HCT116 (cell line): ENCODE data around the gene SLC2A14. TPM values are rescaled to one million over a fixed set of nuclear protein-coding genes. Genes with fewer than 3 reads are reported as not detected.
A peak's percentile ranks its signal among the peaks of the same experiment; 100 is the strongest.
"Not testable (repeated sequence)": the region's sequence is repeated elsewhere in the genome, so short reads cannot be mapped to it uniquely, and the experiment has no call there.

Experiments used
- ATAC-seq: fragments of 200-7000 bp; cut with Tn5 transposase; 2 replicates; pipeline ENCODE4 v1.9.1; 2020; ENCODE audit warnings: mild to moderate bottlenecking, moderate library complexity
- BruUV-seq: library from RNA; stranded (reverse); fragments of 400-500 nt; replicated peaks from 2 replicates; lab custom pipeline; 2021; lab: Mats Ljungman, UMichigan
- CTCF ChIA-PET: fragments of 300-600 bp; sonication (Branson Sonifier 250); formaldehyde crosslinking; loops from one replicate; lab custom pipeline; 2021; ENCODE audit warnings: antibody characterized with exemption; lab: Charles Lee
- POLR2A ChIA-PET: fragments of 300-600, 350-600 bp; sonication (Branson Sonifier 250); formaldehyde crosslinking; loops from one replicate; lab custom pipeline; 2021; ENCODE audit warnings: antibody characterized with exemption; lab: Charles Lee
- RAD21 ChIA-PET, 2 experiments: fragments of 300-600 bp; sonication (Branson Sonifier 250); formaldehyde crosslinking; loops; one replicate each; lab custom pipeline; 2023; ENCODE audit warnings: low total read pairs in 2 of 2; ENCODE audit not compliant: uncharacterized antibody in 2 of 2, unreplicated experiment in 2 of 2, low non-redundant PET in 1 of 2; lab: Charles Lee
- DNase-seq: peaks from one replicate; pipeline ENCODE4 v3.0.0-alpha.2; 2010; ENCODE audit warnings: low read depth, low spot score
- H2AFZ ChIP-seq: fragments of 200-600 bp; shearing (Covaris generic), sonication (generic); 2 replicates; pipeline ENCODE4 v1.6.1; 2017; ENCODE audit warnings: low read depth, mixed run types, mixed read lengths, antibody characterized with exemption, low read length; ENCODE audit not compliant: poor library complexity, severe bottlenecking
- H3K27ac ChIP-seq: 2 replicates; pipeline ENCODE4 v1.5.1; 2012; ENCODE audit warnings: low read depth, low read length
- H3K27me3 ChIP-seq: fragments of 200-600 bp; sonication (generic); 2 replicates; pipeline ENCODE4 v1.6.1; 2016; ENCODE audit warnings: mixed run types, low read length, mixed read lengths; ENCODE audit not compliant: insufficient read depth
- H3K36me3 ChIP-seq, 2 experiments: fragments of 200-500 bp in 1 of 2; fragments of 200-600 bp in 1 of 2; sonication (Bioruptor generic) in 1 of 2; sonication (generic) in 1 of 2; 2 replicates each; pipeline versions ENCODE4 v1.5.1 to v1.6.1; 2014 to 2016; ENCODE audit warnings: low read length in 2 of 2, inconsistent platforms in 1 of 2, mixed read lengths in 1 of 2, mixed run types in 1 of 2; ENCODE audit not compliant: insufficient read depth in 2 of 2, control insufficient read depth in 1 of 2
- H3K4me1 ChIP-seq, 2 experiments: fragments of 200-600 bp in 1 of 2; sonication (generic) in 1 of 2; 2 replicates each; pipeline versions ENCODE4 v1.5.1 to v1.6.1; 2012 to 2017; ENCODE audit warnings: low read length in 2 of 2, inconsistent platforms in 1 of 2, mild to moderate bottlenecking in 1 of 2, mixed read lengths in 1 of 2, mixed run types in 1 of 2, moderate library complexity in 1 of 2; ENCODE audit not compliant: insufficient read depth in 2 of 2, control insufficient read depth in 1 of 2
- H3K4me2 ChIP-seq: fragments of 200-600 bp; sonication (generic); 2 replicates; pipeline ENCODE4 v1.6.1; 2017; ENCODE audit warnings: mixed run types, low read length, mixed read lengths
- H3K4me3 ChIP-seq, 2 experiments: fragments of 200-600 bp in 1 of 2; sonication (generic) in 1 of 2; replicated peaks in 1 of 2; 2 replicates each; pipeline ENCODE4 v1.5.1; 2011 to 2016; ENCODE audit warnings: low read length in 2 of 2, control low read depth in 1 of 2, low read depth in 1 of 2, mild to moderate bottlenecking in 1 of 2, mixed read lengths in 1 of 2, mixed run types in 1 of 2
- H3K79me2 ChIP-seq: fragments of 200-600 bp; sonication (generic); 2 replicates; pipeline ENCODE4 v1.6.1; 2017; ENCODE audit warnings: mild to moderate bottlenecking, mixed run types, low read length, moderate library complexity, mixed read lengths; ENCODE audit not compliant: insufficient read depth
- H3K9ac ChIP-seq: fragments of 200-600 bp; sonication (generic); 2 replicates; pipeline ENCODE4 v1.6.1; 2016; ENCODE audit warnings: low read length, mixed read lengths
- H3K9me2 ChIP-seq: fragments of 200-600 bp; sonication (generic), shearing (Covaris generic); 2 replicates; pipeline ENCODE4 v1.6.1; 2017; ENCODE audit warnings: mixed run types, mild to moderate bottlenecking, moderate library complexity; ENCODE audit not compliant: insufficient read depth
- H3K9me3 ChIP-seq, 2 experiments: fragments of 200-500 bp in 1 of 2; fragments of 200-600 bp in 1 of 2; sonication (Bioruptor generic) in 1 of 2; sonication (generic) in 1 of 2; 2 replicates each; pipeline ENCODE4 v1.6.1; 2014 to 2017; ENCODE audit warnings: low read length in 2 of 2, mixed read lengths in 2 of 2, inconsistent platforms in 1 of 2, low read depth in 1 of 2, mild to moderate bottlenecking in 1 of 2, mixed run types in 1 of 2, moderate library complexity in 1 of 2; ENCODE audit not compliant: control insufficient read depth in 1 of 2, insufficient read depth in 1 of 2
- H4K20me1 ChIP-seq: fragments of 200-600 bp; sonication (generic), shearing (Covaris generic); 2 replicates; pipeline ENCODE4 v1.6.1; 2017; ENCODE audit warnings: mixed run types, mild to moderate bottlenecking, moderate library complexity; ENCODE audit not compliant: insufficient read depth
- FOSL1 ChIP-seq: IDR thresholded peaks from 2 replicates; pipeline ENCODE4 v1.6.1; 2012; ENCODE audit warnings: low read depth
- POLR2AphosphoS5 ChIP-seq: IDR thresholded peaks from 2 replicates; pipeline ENCODE4 v1.6.1; 2011; ENCODE audit warnings: mild to moderate bottlenecking, low read depth, low read length, moderate library complexity
- ZNF274 ChIP-seq: fragments of 200-500 bp; sonication (Bioruptor generic); IDR thresholded peaks from 2 replicates; pipeline ENCODE4 v1.6.1; 2014; ENCODE audit warnings: mild to moderate bottlenecking, low read depth, low read length, inconsistent platforms
- intact Hi-C: fragments of 100-400 bp; cut with micrococcal nuclease; formaldehyde crosslinking; loops from 2 replicates; pipeline ENCODE4 v1.10.0; 2022
- total RNA-seq: library from RNA; stranded (reverse); gene quantifications from one replicate; pipeline ENCODE4 v1.2.1, GENCODE V29; 2021; ENCODE audit not compliant: unreplicated experiment
- TF ChIP-seq, protein P1 (sequence below): IDR thresholded peaks from 2 replicates; pipeline ENCODE4 v1.6.1; 2012

Gene SLC2A14
- total RNA-seq, 1 experiment from 2014 or later = not detected

GRCh38 chr12:7905071-7905470, 32.4 kb upstream of the SLC2A14 start:
- intact Hi-C loops = no loop called here
- Histone ChIP-seq H3K36me3 (no peaks in the 10 kb centered on the region), H3K9ac (no peak overlapping the region), H3K9me3 (no peaks in the 10 kb centered on the region), H3K79me2 (no peaks in the 10 kb centered on the region), H3K27ac (no peak overlapping the region), H3K4me1 (peaks cover 8 to 14% of the 10 kb centered on the region in 2 experiments; a peak in 3 of 4 replicates), H4K20me1 (no peaks in the 10 kb centered on the region), H3K4me2 (no peak overlapping the region), H3K27me3 (no peaks in the 10 kb centered on the region), H3K4me3 (no peak overlapping the region), H2AFZ (peak overlapping the region; percentile 32), H3K9me2 (no peaks in the 10 kb centered on the region)
- TF ChIP-seq ZNF274 = no peak
- no peak for TF ChIP-seq POLR2AphosphoS5
- TF ChIP-seq FOSL1 = no peak
- TF ChIP-seq, protein P1, sequence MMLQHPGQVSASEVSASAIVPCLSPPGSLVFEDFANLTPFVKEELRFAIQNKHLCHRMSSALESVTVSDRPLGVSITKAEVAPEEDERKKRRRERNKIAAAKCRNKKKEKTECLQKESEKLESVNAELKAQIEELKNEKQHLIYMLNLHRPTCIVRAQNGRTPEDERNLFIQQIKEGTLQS = no peak
- ChIA-PET POLR2A (interaction anchor here (1.3 kb wide), 1 partner anchor 107 kb away, joined by 12 read pairs; no protein-coding TSS in a partner anchor), RAD21 (interaction anchor here in 1 of 2 experiments (0.6 kb wide), 1 partner anchor 107 kb away, joined by 4 read pairs; no protein-coding TSS in a partner anchor), CTCF (interaction anchor here (0.8 to 4.5 kb wide), 3 partner anchors 29 to 106 kb away, joined by 5 to 16 read pairs (median 6); no protein-coding TSS in a partner anchor)
- ATAC-seq (no peak), DNase-seq (no peak)
- BruUV-seq = no TSS peak

DNA sequence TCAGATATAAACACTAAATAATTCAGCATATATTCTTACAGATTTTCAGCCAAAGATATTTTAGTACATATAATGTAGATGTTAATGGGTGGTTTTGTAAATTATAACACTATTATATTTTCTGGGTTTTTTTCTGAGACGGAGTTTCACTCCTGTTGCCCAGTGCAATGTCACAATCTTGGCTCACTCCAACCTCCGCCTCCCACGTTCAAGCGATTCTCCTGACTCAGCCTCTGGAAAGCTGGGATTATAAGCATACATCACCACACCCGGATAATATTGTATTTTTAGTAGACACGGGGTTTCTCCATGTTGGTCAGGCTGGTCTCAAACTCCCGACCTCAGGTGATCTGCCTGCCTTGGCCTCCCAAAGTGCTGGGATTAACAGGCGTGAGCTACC, 29.7 kb upstream of the SLC2A14 start:
- POLR2A ChIA-PET, DNase-seq, H3K9me3 ChIP-seq, H3K4me3 ChIP-seq, H3K79me2 ChIP-seq, H3K9ac ChIP-seq, CTCF ChIA-PET, H4K20me1 ChIP-seq, intact Hi-C loops, BruUV-seq, RAD21 ChIA-PET, H3K36me3 ChIP-seq, H3K9me2 ChIP-seq, H2AFZ ChIP-seq, H3K27me3 ChIP-seq, ATAC-seq, H3K27ac ChIP-seq, H3K4me2 ChIP-seq: not testable (repeated sequence)
- peaks cover 8 to 12% of the 10 kb centered on the region in 2 experiments; a peak in 3 of 4 replicates for H3K4me1 ChIP-seq
